HG02763 (cell line): ENCODE results near the gene FAM193A.
"Not testable (repeated sequence)": the region's sequence is repeated elsewhere in the genome, so short reads cannot be mapped to it uniquely, and the experiment has no call there.

Experiments
- ATAC-seq: cut with Tn5 transposase; IDR thresholded peaks from one replicate; pipeline ENCODE4 v1.9.1; 2021; ENCODE audit warnings: mild to moderate bottlenecking, moderate library complexity; ENCODE audit not compliant: unreplicated experiment

The FAM193A gene

GRCh38 chr4:2536193-2537010 lies at the start of gene FAM193A:
Gene FAM193A, plus strand, starts transcription at chr4:2536647. Its CDS starts 269 bp downstream, at chr4:2536916.
- peak; percentile 92 for ATAC-seq

GRCh38 chr4:2486981-2487380 lies 49.5 kb upstream of the FAM193A start:
- no peak for ATAC-seq

- ATAC-seq = peak; percentile 45
Observed at GRCh38 chr4:2487632-2488031, 48.8 kb upstream of the FAM193A start.

- ATAC-seq = no peak
Observed at GRCh38 chr4:2489081-2489805, 47.2 kb upstream of the FAM193A start.

GRCh38 chr4:2489841-2490552 lies 46.5 kb upstream of the FAM193A start:
- ATAC-seq = no peak

- no peak for ATAC-seq
Observed at GRCh38 chr4:2492970-2493369, 43.5 kb upstream of the FAM193A start.

- ATAC-seq = no peak
Observed at GRCh38 chr4:2494992-2495391, 41.5 kb upstream of the FAM193A start.

- ATAC-seq = no peak
Observed at GRCh38 chr4:2497324-2497723, 39.1 kb upstream of the FAM193A start.

- peak; percentile 94 for ATAC-seq
Observed at GRCh38 chr4:2497931-2498330, 38.5 kb upstream of the FAM193A start.

- ATAC-seq = no peak
Observed at GRCh38 chr4:2500547-2500946, 35.9 kb upstream of the FAM193A start.

GRCh38 chr4:2501034-2501594 lies 35.3 kb upstream of the FAM193A start:
- no peak for ATAC-seq

GRCh38 chr4:2503809-2504208 lies 32.6 kb upstream of the FAM193A start:
- ATAC-seq = no peak

GRCh38 chr4:2507259-2507658 lies 29.2 kb upstream of the FAM193A start:
- no peak for ATAC-seq

- ATAC-seq = no peak
Observed at GRCh38 chr4:2507855-2508254, 28.6 kb upstream of the FAM193A start.

GRCh38 chr4:2510351-2511259 lies 25.8 kb upstream of the FAM193A start:
- no peak for ATAC-seq

GRCh38 chr4:2511645-2512131 lies 24.8 kb upstream of the FAM193A start:
- ATAC-seq = no peak

- ATAC-seq = no peak
Observed at GRCh38 chr4:2512396-2513135, 23.9 kb upstream of the FAM193A start.

GRCh38 chr4:2514193-2514592 lies 22.3 kb upstream of the FAM193A start:
- ATAC-seq = not testable (repeated sequence)

- not testable (repeated sequence) for ATAC-seq
Observed at GRCh38 chr4:2514944-2515343, 21.5 kb upstream of the FAM193A start.
